ENCODE data around the gene AGBL4.
"Not testable (repeated sequence)": the region's sequence is repeated elsewhere in the genome, so short reads cannot be mapped to it uniquely, and the experiment has no call there.

The AGBL4 gene

DNA sequence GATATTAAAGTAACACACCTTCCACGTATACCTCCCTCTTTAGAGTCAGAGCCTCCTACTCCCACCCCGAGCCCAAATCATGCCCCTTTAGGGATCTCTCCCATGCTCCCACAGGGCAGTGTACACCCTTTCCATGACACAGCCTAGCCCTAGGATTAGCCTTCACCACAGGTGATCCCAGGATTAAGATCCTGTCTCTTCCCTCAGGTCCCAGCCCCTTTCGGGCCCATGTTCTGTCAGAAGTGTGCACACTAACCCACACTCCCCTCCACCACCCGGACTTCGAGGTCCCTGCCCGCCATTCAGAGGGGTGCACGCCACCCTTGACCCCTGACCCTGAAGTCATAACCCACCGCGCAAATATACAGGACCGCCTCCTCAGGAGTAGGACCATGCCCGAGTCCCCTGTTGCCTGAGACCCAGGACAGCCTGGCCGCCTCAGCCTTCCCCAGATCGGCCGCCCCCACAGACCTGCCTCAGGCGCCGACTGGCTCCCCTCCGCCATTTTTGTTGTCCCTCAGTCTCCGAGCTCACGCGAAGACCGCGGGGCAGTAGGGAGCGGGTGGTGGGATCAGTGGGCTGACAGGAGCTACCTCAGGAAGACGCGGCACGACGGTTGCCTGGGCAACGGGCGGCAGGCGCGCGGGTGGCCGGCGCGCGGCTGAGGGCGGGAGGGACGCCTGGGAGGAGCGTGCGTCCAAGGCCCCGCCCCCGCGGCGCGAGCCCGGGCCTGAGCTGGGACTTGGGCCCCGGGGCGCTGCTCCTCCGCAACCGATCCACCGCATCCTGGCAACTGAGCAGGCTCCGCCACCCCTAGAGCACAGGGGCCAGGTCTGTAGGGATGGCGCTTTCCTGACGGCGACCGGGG, at the start of gene AGBL4:
Gene AGBL4 (minus strand): TSS at position 663 of the 868 bp plus-strand sequence.
- no peak for FAIRE-seq

DNA sequence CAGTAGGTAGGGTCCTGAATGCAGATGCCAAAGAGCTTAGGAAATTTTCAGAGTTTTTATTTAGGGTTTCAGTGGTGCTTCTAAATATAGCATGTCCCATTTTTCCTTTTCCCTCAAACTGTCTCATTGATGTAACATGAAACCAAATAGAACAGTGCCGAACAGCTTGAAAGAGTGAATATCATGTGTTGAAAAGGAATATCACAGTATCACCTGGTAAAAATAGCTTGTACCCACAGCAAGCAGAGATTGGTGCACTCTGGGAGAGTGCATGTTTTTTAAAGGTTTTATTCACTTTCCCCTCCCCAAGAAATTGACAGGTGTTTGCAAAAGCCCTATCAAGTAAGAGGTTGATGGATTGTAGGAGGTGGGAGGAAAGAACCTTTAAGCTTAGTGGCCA, 43.1 kb upstream of the AGBL4 start:
- no peak for FAIRE-seq

DNA sequence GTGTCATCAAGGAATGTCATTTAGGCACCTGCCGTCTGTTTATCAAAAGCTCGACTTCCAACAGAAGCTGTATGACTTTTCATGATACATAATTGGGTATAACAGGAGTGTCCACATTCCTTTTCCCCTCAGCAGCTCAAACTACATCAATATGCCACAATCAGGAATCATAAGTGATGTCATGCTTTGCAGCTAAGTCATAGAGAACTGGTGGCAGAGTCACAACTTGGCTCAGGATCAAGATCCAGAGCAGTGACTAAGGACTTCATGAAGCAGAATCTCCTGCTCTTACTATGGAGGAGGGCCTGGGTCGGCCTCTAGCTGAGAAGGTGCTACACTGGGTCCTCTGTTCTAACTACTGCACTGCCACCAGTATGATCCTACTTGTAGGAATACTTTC, 36.5 kb upstream of the AGBL4 start:
- no peak for FAIRE-seq

DNA sequence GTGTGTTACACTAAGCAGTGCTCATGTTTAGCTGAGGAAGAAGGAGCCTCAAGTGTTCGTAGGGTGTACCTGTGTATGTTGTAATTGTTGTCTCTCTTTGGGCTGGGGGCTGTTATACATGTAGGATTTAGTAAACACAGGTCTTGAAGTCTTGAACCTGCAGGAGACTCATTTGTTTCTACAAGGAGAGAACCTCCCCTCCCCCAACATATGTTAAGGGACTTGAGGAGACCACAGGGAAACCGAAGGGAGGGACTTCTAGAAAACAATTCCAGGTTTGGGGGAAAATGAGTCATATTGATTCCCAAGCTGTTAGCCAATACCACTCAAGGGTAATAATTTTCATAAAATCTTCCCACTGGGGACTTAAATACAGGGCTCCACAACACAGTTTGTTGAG, 25.0 kb upstream of the AGBL4 start:
- no peak for FAIRE-seq

DNA sequence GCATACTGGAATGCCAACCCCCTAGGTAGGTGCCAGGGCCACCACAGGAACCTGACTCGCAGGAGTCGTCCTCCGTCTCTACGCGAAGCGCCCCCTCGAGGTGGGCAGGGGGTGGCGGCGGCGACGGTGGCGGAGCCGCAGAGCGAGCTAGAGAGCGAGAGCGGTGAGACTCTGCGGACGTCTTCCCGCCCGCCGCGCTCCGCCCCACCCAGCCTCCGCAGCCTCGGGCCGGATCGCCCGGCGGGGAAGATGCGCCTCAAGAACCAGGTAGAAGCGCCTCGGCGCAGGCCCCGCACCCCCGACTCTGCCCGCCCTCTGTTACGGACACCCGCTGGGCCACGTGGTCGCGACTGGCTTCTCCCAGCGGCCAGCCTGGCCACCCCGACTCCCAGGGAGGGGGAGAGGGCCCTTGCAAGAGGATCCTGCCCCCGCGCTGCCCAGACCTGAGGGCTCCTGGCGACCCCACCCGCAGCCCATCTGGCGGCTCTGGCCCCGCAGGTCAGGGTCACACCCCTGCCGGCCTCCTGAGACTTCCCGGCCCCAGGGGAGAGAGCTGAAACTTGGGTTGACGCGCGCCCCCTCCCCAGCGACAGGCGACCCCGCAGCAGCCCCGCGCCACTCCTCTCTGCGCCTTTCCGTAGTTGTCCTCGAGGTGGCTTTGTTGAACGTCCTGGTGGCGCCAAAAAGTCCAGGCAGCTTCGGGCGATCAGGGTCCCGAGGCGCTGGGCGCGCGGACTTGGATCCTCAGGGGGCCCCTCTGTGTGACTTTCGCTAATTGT, 24.4 kb upstream of the AGBL4 start:
- no peak for FAIRE-seq

DNA sequence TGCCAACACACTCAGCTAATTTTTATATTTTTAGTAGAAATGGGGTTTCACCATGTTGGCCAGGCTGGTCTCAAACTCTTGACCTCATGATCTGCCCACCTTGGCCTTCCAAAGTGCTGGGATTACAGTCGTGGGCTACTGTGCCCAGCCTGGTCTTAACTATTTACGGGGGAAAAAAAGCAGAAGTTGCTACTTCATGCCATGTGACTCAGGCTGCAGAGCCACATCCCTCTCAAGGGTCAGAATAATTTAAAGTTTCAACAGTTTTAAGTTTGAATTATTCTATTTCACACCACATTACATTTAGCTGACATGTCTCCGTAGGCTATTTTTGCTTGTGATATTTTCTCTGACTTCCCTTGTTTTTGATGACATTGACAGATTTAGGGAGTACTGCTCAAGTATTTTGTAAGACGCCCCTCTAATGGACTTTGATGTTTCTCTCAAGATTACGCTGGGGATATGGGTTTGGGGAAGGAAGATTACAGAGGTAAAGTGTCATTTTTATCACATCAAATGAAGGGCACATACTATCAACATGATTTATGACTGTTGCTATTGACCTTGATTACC, 14.6 kb upstream of the AGBL4 start:
- FAIRE-seq, result no peak

DNA sequence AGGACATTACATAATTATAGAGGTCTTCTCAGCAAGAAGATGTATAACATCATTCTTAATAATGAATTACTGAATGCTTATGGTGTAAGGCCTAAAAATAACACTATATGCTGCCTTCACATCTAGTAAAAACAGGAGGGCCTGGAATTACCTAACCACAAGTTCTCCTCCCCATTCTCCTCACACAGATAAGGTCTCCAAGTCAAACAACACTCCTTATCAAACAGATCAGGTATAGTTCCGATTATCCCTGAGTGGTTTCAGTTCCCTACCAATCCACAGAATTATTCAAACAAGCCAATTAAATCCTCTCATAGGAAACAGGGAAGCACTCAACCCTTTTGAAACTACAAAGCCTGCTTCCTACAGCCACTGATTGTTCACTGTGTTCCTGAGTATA, 4.0 kb upstream of the AGBL4 start:
- no peak for FAIRE-seq

DNA sequence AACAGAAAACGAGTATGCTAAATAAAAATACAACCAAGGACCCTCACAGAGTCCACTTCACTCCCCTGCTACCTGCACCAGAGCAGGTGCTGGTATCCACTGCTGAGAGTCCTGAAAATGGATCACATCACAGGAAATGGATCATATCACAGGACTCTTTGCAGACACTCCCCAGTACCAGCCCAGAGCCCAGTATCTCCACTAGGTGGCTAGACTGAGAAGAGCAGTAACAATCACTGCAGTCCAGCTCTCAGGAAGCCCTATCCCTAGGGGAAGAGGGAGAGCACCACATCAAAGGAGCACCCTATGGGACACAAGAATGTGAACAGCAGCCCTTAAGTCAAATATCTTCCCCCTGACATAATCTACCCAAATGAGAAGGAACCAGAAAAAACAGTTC, 28.0 kb downstream of the AGBL4 start:
- FAIRE-seq, result no peak

DNA sequence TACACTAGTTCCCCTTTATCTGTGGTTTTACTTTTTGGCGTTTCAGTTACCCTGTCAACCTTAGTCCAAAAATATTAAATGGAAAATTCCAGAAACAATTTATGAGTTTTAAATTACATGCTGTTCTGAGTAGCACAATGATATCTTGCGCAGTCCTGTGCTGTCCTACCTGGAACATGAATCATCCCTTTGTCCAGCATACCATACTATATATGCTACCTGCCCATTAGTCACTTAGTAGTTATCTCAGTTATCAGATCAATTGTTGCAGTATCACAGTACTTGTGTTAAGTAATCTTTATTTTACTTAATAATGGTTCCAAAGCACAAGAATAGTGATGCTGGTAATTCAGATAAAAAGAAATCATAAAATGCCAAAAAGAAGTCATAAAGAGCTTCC, 52.7 kb downstream of the AGBL4 start:
- FAIRE-seq, result no peak

DNA sequence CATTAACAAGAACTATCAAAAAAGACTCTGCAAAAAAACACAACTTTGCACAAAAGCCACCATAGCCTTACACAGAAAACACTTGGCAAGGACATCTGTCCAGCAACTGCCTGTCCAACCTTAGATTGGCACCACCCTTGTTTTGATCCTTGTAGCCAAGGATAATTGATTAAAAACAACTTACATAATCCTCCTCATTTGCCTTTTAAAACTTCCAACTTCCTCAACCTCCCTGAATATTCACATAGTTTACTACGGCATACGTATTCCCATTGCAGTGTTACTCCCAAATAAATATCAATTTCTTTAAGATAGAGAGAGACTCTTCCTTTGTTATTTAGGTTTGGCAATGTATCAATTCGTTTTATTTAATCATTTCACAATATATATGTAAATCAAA, 72.4 kb downstream of the AGBL4 start:
- no peak for FAIRE-seq

DNA sequence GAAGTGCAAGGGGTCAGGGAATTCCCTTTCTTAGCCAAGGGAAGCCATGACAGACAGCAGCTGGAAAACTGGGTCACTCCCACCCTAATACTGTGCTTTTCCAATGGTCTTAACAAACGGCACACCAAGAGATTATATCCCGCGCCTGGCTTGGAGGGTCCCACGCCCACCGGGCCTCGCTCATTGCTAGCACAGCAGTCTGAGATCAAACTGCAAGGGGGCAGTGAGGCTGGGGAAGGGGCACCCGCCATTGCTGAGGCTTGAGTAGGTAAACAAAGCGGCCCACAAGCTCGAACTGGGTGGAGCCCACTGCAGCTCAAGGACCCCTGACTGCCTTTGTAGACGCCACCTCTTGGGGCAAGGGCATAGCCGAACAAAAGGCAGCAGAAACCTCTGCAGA, 108.5 kb downstream of the AGBL4 start:
- not testable (repeated sequence) for FAIRE-seq

DNA sequence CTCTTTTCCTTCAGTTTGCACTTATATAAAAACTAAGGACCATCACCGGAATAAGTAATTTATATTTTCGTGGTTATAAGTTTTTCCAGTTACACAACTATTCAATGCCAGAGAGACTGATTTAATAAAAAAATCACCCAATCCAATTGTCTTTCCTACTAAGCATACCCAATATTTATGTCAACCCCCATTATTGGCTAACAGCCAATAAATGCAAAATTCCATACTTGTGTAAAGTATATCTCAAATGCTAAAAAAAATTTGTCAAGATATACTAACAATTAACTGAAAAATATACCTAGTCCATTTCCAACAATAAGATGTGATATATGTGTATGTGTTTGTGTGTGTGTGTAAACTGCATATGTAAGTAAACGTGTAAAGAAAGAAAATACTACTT, 117.4 kb downstream of the AGBL4 start:
- no peak for FAIRE-seq

DNA sequence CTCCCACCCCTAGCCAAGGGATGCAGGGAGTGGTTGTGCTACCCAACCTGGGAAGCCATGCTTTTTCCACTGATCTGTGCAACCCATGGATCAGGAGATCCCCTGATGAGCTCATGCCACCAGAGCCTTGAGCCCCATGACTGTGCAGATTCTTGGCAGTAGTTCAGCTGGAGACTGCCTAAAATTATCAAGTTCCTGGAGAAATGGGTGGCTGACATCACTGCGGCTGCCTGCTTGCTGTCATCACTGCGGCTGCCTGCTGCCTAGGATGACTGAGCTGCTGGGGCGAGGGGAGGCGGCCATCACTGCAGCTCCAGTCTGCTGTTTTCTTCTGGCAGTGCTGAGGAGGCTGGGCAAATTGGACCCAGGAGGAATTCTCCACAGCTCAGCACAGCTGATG, 159.2 kb downstream of the AGBL4 start:
- no peak for FAIRE-seq

DNA sequence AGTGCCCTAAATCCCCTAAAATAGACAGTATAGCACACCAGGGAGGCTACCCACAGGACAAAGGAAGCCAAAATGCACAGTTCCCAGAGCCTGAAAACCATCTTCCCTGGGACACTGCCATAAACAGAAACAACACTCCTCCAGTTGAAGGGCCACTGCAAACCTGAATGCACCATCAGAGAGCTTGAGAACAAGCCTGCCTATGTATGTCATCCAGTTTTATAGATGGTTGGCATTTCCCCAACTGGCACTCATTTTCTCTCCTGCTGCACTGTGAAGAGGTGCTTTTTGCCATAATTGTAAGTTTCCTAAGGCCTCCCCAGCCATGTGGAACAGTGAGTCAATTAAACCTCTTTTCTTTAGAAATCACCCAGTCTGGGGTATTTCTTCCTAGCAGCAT, 169.0 kb downstream of the AGBL4 start:
- FAIRE-seq, result no peak

DNA sequence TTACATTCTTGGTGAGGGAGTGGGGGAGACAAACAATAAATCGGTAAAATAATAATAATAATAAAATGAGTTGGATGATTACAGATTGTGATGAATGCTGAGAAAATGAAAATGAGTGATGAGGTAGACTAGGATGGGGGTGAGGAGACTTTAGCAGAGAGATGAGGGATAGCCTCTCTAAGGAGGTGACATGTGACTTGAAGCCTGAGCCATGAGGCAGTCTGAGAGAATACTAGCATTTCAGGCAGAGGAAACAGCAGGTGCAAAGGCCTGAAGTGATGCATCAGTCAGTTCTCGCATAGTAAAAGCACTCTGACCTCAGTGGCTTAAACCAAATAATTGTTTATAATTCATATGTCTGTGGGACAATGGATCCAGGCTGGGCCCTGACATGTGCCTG, 181.2 kb downstream of the AGBL4 start:
- no peak for FAIRE-seq

DNA sequence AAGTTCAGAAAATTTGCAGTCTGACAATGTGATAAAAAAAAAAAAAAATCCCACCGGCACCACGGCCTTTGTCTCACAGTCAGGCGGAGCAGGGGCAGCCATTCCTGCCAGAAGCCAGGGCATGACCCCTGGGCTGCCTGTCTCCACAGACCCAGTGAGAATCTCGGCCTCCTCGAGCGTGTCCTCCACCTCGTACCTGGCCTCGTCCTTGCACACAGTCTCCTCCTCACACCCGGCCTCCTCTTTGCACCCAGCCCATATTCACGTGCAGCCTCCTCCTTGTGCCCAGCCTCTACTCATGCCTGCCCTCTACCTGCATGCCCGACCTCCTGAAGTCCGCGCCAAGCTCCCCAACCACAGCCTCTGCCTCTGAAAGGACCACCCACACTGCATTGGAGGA, 182.0 kb downstream of the AGBL4 start:
- no peak for FAIRE-seq

DNA sequence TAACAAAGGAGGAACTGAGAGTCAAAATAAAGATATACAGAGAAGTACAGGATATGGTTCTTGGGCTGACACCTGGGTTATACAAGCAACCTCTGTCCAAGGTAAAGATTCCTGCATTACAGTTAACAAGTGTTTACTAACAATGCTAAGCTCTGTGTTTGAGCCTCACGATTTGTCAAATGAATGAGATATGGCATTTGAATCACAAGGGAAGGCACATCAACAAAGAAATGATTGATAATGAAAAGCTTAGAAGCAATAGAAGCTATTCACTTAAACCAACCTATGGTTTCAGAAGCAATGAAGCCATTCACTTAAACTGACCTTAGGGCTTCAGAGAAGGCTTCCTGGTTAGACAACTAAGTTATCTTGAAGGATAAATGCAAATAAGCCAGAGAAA, 199.5 kb downstream of the AGBL4 start:
- no peak for FAIRE-seq

DNA sequence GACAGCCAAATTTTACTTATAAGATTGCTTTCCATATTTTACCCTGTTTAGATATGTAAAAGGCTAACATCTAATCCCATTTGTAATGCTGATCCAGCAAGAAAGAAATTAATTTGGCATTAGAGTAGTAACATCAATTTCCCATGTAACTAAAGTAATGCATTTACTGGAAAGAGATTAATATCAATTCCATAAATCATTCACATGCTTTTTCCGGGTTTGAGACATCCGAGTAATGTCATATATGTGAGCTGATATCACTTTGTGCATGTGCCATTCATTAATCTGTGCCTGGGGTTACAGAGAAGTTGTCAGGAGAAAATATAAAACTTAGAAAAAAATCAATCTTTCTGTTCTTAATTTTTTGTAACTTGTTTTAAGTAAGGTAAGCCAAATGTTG, 206.1 kb downstream of the AGBL4 start:
- FAIRE-seq, result no peak

DNA sequence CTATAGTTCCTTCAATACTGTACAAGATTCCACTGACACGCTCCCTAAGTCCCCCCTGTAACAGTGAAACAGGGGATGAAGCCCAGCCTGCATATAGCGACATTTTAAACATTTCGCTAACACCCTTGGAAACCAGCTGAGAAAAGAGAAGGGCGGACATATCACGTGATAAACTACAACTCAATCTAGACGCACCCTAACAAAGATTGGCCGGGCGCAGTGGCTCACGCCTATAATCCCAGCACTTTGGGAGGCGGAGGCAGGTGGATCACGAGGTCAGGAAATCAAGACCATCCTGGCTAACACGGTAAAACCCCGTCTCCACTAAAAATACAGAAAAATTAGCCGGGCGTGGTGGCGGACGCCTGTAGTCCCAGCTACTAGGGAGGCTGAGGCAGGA, 236.7 kb downstream of the AGBL4 start:
- not testable (repeated sequence) for FAIRE-seq

DNA sequence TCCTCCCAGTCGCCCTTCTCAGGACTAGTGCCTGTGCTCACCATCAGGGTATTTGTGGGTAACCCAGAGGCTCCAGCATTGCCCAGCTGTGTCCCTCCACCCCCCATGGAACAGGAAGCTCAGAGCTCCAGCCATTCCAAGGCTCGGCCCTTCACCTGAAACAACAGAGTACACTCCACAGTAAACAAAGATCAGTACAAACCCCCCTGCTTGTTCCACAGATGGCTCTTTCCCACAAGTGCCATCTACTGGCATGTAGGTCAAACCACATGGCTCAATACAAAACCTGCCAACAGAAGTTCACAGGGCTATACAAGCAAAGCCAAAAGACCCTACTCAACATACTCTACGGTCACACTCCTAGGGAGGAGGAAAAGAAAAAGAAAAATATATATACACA, 258.7 kb downstream of the AGBL4 start:
- FAIRE-seq, result no peak

DNA sequence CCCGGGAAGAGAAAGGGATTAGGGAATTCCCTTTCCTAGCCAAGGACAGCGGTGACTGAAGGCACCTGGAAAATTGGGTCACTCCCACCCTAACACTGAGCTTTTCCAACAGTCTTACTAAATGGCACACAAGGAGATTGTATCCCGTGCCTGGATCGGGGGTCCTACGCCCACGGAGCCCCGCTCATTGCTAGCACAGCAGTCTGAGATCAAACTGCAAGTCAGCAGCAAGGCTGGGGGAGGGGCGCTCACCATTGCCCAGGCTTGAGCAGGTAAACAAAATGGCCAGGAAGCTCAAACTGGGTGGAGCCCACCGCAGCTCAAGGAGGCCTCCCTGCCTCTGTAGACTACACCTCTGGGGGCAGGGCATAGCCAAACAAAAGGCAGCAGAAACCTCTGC, 285.6 kb downstream of the AGBL4 start:
- not testable (repeated sequence) for FAIRE-seq

DNA sequence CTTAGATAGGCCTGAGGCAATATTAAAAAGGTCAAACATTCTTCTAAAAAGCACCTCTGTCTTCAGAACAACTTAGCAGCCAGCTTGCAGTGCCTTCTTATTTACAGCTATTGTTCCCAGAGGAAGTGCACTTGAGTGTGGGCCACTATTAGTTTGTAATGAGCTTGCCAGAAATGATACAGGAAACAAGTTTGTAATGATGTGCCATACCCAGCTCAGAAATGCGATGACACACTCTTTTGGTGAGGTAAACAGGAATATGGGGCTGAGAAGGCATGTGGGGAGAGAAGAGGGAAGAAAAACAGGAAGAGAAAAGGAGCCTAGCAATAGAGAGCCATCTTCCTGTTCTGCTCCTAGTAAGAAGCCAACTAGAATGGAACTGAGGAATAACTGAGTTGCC, 295.4 kb downstream of the AGBL4 start:
- FAIRE-seq, result no peak

DNA sequence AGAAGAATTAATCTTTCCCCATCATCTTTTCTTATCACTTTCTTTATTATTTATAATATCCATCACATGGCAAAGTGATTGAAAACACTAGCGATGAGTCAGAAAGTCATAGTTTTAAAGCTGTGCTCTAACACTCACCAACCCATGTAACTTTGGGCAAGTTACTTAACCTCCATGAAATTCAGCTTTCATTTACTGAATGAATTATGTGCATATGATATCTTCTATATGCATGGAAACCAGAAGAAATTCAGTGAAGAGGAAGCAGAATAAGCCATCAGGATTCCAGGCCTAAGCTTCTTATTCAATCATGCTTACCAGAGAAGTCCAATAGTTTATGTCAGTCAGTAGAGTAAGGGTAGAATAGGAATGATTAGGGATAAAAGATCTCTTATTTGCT, 300.1 kb downstream of the AGBL4 start:
- no peak for FAIRE-seq

DNA sequence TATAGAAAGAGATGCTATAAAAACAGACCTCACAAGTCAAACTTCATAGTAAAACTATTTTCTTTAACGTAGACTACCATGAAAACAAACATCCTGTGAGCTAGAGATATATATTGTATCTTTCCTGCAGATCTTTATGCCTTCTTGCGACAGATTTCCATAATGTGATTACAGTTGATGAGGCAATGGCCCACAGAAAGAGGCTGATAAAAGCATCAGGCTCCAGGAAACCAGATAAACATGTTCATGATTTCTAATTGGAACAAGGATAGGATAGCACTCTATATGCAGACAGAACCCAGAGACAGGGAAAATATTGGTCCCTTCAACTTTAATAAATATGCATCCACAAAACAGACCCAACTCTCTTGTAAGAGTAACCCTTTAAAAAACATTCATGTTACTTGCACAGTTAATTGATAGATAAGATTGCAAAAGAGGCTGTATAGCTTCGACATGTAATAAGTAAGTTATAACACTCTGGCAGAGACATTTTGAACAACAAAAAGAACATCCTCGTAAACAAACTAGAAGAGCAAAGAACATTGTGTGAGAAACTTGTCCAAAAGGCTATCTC, 329.4 kb downstream of the AGBL4 start:
- FAIRE-seq, result no peak

Measured in colon (tissue), 2 donors.